Astrocyte (in vitro differentiated cells and primary cell): ENCODE data around the gene RAB3A.

Experiments used
- CTCF ChIP-seq: IDR thresholded peaks from 2 replicates; pipeline ENCODE4 v1.5.1; 2011; ENCODE audit warnings: low read depth, mild to moderate bottlenecking, inconsistent platforms, low read length, moderate library complexity; ENCODE audit not compliant: insufficient read depth
- EZH2 ChIP-seq: IDR thresholded peaks from 2 replicates; pipeline ENCODE4 v1.6.1; 2012; ENCODE audit warnings: mild to moderate bottlenecking, low read length, inconsistent platforms; ENCODE audit not compliant: insufficient read depth

DNA sequence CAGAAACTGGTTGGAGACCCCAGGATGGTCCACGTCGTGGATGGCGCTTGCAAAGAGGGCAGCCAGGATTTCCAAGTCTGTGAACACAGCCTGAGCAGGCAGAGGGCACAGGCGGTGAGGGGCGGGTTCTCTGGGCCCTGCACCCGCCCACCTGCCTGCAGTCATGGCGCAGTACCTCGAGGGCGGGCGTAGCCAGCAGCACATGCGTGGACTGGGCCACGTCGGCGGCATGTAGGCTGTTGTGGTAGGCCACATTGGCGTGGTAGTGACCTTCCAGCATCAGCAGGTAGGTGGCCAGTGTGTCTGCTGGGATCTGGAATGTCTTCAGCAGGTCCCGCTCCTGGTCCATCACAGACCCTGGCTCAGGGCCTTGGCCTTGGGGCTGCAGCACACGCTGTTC lies 14.3 kb upstream of the RAB3A start:
- TF ChIP-seq EZH2 (no peak), CTCF (no peak)
